ENCODE measurements around the gene PLXNA4.

DNA sequence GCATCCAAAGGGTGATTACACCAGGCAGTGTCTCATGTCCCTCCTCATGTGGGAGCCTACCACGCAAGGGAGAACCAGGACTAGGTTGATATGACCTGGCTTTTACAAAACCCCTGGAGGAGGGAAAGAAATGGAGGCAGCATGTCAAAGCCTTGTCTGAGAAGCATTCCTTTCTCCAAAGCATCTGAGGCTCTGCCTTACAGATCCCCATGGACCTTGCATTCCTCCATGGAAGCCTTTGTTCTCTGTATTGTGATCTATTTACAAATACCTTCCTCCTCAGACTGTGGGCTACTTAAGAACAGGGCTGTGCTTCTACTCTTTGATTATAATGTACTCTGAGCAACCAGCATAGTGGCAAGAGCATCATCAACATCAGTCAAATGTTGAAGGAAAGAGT lies 197.0 kb downstream of the PLXNA4 start:
- TF ChIP-seq CTCF (IDR thresholded peaks at IDR 0.05) (no peak), POLR2A (IDR thresholded peaks at IDR 0.05) (no peak)

Measured in lower leg skin (tissue), 3 donors.